Activated T-cell treated with anti-CD3 and anti-CD28 coated beads, Interleukin-2, amount 50 U/mL, for 1 hour (primary cell): ENCODE data around the gene NPIPB8.
"Not testable (repeated sequence)": the region's sequence is repeated elsewhere in the genome, so short reads cannot be mapped to it uniquely, and the experiment has no call there.

Experiments used
- DNase-seq: peaks from one replicate; pipeline ENCODE4 v3.0.0-alpha.2; 2020

Gene NPIPB8

DNA sequence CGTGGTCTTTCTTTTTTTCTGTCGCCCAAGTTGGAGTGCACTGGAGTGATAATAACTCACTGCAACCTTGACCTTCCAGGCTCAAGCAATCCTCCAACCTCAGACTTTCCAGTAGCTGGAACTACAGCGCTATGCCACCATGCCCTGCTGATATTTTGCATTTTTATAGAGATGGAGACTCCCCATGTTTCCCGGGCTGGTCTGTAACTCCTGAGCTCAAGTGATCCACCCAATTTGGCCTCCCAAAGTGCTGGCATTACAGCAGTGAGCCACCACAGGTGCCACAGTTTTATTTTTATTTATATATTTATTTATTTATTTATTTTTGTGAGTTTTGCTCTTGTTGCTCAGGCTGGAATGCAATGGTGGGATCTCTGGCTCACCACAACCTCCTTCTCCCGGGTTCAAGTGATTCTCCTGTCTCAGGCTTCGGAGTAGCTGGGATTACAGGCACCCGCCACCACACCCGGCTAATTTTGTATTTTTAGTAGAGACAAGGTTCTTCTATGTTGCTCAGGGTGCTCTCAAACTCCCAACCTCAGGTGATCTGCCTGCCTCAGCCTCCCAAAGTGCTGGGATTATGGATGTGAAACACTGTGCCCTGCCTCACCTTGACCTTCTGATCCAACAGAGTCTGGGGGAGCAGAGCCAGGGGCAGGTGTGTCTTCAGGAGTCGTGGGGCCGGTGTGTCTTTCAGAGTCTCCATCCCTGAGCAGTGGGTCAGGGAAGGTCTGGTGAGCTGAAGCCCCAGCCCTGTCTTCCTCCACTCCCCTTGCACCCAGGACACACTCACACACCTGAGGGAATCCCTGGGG is 30.0 kb upstream of the NPIPB8 start:
- not testable (repeated sequence) for DNase-seq

DNA sequence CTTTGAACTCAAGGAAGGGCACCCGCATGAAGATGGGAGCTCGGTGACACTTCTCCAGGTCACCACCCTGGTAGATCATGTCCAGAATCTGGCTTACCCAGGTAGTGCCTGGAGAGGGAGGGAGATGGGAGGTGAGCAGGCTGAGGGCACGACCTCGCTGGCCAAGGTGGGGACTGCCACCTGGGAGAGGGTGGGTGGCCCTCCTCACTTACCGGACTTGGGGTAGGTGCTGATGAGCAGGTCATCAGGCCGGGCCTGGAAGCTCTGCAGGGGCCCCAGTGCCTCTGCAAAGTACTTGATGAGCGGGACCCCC is 29.4 kb upstream of the NPIPB8 start:
- DNase-seq: not testable (repeated sequence)

DNA sequence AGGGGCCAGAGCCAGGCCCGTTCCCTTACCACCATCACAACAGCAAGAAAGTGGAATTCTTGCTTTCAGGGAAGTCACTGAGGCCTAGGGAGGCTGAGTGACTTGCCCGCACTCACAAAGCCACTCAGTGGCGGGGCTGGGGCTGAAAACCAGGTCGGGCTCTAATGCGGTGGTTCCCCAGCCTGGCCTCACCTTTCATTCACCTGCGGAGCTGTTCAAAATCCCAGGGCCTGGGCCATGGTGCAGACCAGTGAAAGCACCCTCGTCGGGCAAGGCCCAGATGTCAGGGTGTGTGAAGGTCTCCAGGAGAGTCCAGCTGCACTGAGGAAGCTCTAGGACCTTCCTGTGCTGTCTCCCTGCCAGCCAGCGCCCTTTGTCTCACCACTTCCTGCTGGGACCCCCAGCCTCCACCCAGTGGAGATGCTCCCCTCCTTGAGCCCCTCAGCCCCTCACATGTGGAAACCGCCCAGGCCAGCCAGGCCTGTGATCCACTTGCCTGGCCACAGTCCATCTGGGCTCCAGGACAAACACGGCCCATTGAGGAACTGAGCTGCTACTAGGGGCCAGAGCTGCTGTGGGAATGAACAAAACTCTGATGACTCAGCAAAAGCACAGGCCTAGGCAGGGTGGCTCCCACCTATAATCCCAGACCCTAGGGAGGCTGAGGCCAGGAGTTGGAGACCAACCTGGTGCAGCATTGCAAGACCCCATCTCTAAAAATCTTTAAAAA is 28.8 kb upstream of the NPIPB8 start:
- DNase-seq: not testable (repeated sequence)

DNA sequence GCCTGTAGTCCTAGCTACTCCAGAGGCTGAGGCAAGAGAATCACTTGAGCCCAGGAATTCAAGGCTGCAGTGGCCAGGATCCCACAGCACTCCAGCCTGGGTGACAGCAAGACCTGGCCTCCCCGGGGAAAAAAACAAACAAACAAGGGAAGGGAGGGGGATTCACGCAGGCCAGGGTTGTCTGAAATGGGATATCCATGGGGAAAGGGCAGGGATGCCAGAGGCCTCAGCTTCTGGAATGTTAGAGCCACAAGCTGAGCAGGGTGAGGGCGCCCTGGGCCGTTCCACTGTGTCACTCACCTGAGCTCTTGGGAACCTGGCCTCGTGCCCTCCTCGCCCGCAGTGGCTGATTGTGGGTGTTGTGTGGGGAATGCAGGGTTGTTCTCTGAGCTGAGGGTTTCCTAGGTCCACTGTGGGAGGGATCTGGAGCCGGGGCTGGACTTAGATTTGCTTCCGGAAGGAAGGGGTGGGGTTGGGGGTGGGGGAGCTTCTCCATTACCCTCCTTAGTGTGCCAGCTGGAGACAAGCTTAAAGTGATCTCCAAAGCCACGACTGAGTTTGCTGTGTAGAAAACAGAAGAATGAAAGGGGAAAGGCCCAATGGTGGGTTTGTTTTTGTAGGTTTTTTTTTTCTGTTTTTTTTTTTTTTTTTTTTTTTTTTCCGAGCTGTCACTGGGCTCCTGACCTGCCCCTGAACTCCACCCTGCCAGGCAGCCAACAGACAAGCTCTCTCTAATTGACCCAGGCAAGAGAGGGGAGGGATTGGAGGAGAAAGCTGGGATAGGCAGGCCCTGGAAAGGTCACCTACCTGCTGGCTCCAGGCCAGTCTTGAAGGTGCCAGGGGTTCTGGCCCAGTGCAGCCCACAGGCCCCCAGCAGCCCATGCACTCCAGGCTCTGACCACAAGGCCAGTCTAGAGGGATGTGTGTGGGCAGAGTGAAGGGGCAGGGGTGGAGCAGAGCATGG is 28.0 kb upstream of the NPIPB8 start, which contains the start of gene SULT1A1:
TSS of gene SULT1A1 (minus strand) at position 414 of the 964 bp plus-strand sequence. CDS start 1,189 bp downstream, outside the sequence.
- DNase-seq: no peak

DNA sequence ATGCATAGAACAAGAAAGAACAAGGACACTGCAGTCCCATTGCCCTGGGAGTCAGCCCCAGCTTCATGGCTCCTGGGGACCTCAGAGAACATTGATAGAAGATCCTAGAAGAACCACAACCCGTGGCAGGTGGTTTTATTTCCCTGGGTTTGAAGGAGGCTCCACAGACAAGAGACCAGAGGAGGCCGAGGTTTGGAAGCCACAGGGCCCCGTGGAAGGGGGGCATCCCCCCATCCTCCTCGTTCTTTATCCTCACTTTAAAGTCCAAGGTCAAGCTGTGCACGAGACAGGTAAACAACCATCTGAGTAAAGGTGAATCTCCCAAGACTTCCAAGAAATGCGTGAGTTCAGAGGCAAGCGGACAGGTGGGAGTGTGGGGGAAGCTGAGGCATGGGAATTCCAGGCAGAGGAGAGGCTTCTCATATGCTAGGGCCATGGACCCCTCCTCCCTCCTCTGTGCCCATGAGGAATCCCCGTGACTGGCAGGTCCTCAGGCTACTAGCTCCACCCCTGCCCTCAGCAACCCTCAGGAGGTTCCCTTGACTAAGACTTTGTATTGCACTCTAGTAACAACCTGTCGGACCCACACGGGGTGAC is 27.2 kb upstream of the NPIPB8 start:
- no peak for DNase-seq

DNA sequence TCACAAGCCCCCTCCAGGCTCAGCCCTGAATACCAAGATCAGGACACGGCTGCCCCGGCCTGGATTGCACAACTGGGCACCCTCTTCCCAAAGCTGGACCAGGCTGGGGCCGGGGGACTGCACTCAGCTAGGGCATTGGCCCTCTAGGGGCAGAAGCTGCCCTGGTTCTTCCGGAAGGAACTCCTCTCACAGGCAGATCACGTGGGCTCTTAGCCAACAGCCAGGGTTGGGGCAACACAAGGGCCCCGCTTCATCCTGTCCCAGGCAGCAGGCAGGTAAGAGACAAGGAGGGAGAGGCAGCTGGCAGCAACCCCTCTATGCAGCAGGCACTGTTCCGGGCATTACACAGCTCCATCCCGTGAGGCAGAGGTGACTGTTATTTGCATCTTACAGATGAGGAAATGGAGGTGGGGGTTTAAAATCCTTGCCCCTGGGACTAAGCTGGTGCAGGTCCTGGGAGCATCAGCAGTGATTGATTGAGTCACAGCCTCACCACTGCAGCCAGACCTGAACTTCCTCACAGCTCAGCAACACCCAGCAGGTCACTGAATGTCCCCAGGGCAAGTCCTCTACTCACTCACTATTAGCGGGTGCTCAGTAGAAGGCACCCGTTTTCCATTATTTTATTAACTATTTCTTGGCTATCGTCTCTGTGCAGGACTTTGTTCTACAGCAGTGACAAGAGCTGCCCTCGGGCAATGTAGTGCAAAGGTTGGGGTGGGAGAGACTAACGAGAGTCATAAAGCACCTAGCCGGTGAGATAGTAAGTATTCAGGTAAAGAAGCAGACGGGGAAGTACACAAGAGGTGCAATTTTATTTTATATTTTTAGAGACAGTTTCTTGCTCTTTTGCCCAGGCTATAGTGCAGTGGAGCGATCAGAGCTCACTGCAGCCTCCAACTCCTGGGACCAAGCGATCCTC is 25.2 kb upstream of the NPIPB8 start:
- not testable (repeated sequence) for DNase-seq

DNA sequence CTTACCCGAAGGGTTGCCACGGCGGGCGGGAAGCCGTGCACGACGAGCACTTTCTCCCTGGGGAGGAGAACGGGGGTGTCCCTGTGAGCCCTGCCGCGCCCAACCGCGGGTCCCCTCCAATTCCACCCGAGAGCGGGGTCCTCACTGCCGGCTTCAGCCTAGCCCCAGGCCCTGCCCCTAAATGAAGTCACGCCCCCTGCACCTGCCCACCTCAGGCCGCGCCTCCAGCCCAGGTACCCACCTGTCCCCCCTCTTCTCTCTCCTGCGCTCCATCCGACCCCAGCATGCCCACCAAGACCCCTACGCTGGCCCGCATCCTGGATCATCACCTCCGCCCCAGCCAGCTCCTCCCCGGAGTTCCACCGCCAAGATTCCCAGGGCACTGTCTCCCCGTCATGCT is 24.0 kb upstream of the NPIPB8 start:
- not testable (repeated sequence) for DNase-seq

DNA sequence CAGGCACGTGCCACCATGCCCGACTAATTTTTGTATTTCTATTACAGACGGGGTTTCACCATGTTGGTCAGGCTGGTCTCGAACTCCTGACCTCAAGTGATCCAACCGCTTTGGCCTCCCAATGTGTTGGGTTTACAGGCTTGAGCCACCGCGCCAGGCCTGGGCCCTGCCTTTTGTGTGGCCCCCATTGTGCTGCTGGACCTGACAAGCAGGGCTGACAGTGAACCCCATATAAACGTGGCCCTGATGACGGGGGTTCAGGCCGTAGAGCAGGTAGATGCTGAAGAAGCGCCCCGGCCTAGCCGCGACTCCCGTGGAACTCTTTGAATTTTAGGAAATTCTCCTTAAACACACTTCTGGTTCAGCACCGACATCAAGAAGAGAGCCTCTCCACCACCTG is 23.3 kb upstream of the NPIPB8 start:
- not testable (repeated sequence) for DNase-seq

DNA sequence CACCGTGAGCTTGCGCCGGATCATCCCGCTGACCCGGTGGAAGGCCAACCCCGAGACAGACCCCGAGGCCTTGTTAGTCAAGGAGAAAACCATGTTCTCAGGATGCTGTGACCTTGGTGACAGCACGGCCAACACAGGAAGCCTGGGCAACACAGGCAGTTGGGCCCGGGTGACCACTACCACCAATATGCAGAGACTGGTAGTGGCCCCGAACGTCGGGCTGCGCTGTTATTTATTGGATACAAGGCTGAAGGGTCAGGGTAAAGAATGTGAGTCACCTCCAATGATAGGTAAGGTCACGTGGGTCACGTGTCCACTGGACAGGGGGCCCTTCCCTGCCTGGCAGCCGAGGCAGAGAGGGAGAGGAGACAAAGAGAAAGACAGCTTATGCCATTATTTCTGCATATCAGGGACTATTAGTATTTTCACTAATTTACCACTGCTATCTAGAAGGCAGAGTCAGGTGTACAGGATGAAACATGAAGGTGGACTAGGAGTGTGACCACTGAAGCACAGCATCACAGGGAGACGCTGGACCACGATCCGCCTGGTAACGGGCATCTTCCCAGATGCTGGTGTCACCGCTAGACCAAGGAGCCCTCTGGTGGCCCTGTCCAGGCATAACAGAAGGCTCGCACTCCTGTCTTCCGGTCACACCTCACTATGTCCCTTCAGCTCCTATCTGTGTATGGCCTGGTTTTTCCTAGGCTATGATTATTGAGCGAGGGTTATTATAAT is 22.2 kb upstream of the NPIPB8 start:
- DNase-seq: not testable (repeated sequence)

DNA sequence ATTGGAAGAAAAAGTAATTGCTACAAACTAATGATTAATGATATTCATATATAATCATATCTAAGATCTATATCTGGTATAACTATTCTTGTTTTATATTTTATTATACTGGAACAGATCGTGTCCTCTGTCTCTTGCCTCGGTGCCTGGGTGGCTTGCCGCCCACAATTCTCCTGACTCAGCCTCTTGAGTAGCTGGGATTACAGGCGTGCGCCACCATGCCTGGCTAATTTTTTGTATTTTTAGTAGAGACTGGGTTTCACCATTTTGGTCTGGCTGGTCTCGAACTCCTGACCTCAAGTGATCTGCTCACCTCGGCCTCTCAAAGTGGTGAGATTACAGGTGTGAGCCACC is 21.7 kb upstream of the NPIPB8 start:
- not testable (repeated sequence) for DNase-seq

DNA sequence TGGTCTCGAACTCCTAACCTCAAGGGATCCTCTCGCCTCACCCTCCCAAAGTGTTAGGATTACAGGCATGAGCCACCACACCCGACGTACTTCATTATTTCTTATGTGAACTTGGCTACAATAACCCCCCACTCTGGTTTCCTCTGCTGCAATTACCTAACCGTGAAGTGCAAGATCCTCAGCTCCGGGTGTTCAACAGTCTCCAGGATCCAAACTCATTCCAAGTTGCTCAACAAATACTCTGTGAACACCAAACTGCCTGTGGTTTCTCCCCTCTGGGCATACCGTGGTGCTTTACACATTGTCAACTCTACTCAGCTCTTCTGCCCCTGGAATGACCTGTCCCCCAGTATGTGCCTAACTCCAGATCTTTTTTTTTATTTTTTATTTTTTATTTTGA is 21.2 kb upstream of the NPIPB8 start:
- DNase-seq: no peak

DNA sequence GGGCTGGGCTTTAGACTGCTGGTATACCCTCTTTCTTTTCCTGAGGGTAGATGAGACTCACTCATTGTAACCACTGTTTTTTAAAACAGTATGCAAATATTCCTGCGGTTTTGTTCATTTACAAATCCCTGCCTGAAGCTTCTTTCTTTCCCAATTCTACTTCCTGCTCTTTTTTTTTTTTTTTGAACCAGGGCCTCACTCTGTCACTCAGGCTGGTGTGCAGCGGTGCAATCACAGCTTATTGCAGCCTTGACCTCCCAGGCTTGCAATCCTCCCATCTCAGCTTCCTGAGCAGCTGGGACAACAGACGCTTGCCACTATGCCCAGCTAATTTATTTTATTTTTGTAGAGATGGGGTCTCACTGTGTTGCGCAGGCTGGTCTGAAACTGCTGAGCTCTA is 20.0 kb upstream of the NPIPB8 start:
- no peak for DNase-seq

DNA sequence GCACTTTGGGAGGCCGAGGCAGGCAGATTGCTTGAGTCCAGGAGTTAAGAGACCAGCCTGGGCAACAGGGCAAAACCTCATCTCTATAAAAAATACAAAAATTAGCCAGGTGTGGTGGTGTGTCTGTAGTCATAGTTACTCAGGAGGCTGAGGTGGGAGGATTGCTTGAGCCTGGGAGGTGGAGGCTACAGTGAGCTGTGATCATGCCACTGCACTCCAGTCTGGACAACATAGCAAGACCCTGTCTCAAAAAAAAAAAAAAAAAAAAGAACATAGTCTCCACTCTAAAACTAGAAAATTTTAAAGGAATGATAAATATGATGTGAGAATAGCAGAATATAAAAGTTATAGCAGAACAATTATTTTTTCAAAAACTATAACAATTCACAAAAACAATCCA is 17.5 kb upstream of the NPIPB8 start:
- DNase-seq: not testable (repeated sequence)

DNA sequence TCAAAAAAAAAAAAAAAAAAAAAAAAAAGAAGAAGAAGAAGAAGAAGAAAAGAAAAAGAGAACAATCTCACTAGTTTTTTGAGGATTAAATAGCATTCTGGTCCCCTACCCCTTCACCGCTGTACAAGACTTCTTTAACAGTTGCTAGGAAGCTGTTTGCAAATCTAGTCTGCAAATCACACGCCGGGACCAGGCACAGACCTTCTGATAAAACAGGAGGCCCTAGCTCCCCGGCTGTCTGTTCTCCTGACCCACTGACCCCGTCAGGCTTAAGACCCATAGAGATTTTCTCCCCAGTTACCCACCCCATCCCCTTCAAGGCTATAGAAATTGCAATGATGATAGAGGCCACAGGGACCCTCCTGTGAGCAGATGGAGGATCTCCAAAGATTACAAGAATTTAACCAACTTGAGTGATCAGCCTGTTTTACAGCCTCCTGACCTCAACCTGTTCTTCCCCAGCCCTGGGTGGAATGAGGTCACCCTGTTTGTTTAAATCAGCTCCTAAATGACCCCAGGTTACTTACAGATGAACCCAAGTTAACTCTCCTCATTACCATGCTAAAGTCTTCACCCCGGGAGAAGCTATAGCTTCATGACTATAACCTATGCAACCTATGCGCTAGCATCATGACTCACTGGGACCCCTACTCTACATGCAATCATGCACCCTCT is 16.2 kb upstream of the NPIPB8 start:
- no peak for DNase-seq

DNA sequence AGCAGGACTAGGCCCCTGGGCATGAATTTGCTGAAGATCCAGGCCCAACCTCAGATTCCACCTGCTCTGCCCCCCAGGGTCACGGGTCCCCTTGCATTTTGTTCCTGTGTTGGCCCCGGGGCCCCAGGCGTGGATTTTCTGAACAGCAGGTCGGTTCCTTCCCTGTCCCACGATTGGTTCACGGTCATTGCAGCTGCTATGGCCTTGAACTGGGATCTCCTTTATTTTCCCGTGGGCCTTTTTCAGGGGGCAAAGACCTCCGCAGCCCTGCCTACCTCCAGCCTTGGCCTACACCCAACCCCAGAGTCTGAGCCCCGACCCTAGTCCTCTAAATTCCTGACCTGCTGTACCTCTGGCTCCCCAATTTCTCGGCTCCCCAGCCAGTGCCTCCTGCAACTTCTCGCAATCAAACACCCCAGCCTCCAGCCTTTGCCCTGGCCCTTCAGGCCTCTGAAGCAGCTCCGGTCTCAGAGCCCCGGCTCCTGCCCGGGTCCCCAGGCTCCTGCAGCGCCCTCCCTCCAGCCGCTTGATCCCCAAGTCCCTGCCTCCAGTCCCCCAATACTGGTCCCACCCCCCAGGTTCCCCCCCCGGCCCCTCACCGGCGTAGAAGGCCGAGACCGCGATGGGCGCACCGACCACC is 15.2 kb upstream of the NPIPB8 start:
- DNase-seq: not testable (repeated sequence)

DNA sequence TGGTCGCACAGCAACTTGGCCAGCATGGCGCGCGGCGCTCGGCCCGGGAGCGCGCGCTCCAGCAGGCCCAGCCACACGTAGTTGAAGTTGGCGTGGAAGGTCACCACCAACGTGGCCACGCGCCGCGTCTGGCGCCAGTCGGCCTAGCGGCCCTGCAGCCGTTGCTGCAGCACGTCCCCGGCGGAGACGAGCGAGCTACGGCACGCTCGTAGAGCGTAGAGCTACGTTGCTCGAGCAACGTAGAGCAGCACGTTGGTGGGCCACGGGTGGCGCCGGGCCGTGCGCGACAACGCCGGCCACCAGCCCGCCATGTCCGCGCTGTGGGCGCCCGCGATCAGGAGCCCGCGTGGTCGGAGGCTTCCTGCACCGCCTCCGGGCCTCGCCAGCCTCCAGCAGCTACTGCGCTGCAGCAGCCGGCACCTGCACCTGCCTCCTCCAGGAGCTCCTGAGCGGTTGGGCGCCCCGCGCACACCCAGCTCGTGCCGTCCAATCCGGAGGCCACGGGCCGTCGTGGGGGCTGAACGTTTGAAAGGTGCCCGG is 14.6 kb upstream of the NPIPB8 start:
- DNase-seq: peak; percentile 73

DNA sequence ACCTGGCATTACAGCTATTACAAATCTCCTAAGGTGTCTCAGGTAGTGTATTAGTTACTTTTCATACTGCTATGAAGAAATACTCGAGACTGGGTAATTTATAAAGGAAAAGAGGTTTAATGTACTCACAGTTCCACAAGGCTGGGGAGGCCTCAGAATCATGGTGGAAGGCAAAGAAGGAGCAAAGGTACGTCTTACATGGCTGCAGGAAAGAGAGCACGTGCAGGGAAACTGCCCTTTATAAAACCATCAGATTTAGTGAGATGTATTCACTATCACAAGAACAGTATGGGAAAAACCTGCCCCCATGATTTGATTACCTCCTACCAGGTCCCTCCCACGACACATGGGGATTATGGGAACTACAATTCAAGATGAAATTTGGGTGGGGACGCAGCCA is 7.0 kb upstream of the NPIPB8 start:
- DNase-seq: not testable (repeated sequence)

DNA sequence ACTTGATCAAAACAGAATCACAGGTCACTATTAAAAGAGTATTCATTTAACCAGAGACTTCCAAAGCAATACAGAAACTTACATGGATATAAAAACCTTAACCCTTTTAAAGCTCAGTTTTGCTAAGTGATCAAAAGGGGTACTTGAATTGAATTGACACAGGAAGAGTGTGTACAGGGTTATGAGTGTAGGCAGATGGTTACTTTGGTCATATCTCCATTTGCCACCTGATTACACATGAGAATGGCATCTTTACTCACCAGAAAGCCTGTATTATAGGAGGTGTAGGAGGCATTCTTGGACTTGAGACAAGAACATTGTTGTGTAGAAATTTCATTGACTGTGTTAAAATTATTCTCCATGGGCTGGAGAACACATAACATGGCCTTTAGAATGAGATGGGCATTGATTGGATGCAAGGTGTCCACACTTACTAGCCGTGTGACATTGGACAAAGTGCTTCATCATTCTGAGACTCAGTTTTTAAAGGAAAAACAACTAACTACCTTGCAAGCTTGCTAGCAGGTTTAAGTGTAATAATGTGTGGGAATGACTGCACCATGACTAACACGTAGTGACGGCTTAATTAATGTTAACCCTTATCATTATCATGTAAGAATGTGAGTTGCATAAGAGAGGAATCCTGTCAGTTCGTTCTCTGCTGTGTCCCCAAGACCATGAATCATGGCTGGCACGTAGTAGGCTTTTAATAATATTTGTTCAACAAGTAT is 1.6 kb upstream of the NPIPB8 start:
- not testable (repeated sequence) for DNase-seq

DNA sequence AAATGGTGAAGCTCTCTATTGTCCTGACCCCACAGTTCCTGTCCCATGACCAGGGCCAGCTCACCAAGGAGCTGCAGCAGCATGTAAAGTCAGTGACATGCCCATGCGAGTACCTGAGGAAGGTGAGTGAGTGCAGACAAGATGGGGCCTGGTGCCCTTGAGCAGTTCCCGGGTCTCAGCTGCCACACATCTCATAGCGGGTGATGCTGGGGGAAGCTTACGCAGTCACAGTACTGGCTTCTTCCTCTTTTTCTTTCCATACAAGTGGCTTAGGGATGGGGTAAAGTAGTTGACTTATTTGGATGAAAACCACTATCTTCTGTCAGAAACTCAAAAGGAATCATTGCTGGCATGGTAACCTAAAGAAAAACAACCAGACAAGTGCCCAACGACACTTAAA is 494 bp downstream of the NPIPB8 start:
- not testable (repeated sequence) for DNase-seq
